ENCODE measurements around the gene METTL26.

GRCh38 chr16:636206-637080 lies at the start of gene METTL26:
- TF ChIP-seq EZH2 (IDR thresholded peaks at IDR 0.05; ENCODE audit: borderline replicate concordance, low read length) (no peak), CTCF (conservative IDR thresholded peaks at IDR 0.05 in 1 of 2, IDR thresholded peaks at IDR 0.05 in 1 of 2; ENCODE audit: extremely low read depth in 1 of 2, insufficient read depth in 1 of 2, low read depth in 1 of 2, low read length in 2 of 2) (peak in 1 of 2 donors; percentile 10)
